HepG2 (cell line): ENCODE data around the gene GUSB. TPM values are rescaled to one million over a fixed set of nuclear protein-coding genes. Genes with fewer than 3 reads are reported as not detected.

ENCODE experiments used
- CCDC6 ChIP-seq: sonication (generic); formaldehyde crosslinking; IDR thresholded peaks from 2 replicates; pipeline ENCODE4 v1.8.1; 2022; ENCODE audit warnings: mild to moderate bottlenecking, missing genetic modification reagents, moderate library complexity
- FOXJ3 ChIP-seq: sonication (generic); formaldehyde crosslinking; IDR thresholded peaks from 2 replicates; pipeline ENCODE4 v1.4.0; 2020; ENCODE audit warnings: missing genetic modification reagents, mild to moderate bottlenecking, borderline replicate concordance
- KLF13 ChIP-seq: sonication (generic); formaldehyde crosslinking; IDR thresholded peaks from 2 replicates; pipeline ENCODE4 v1.4.0; 2020; ENCODE audit warnings: mild to moderate bottlenecking, missing genetic modification reagents
- MTF1 ChIP-seq: sonication (generic); formaldehyde crosslinking; IDR thresholded peaks from 2 replicates; pipeline ENCODE4 v1.5.0; 2020; ENCODE audit warnings: missing genetic modification reagents
- SMAD1 ChIP-seq: sonication (generic); formaldehyde crosslinking; IDR thresholded peaks from 2 replicates; pipeline ENCODE4 v1.4.0; 2020; ENCODE audit warnings: missing genetic modification reagents, low read depth, mild to moderate bottlenecking, borderline replicate concordance
- TOPORS ChIP-seq: sonication (generic); formaldehyde crosslinking; IDR thresholded peaks from 2 replicates; pipeline ENCODE4 v1.8.0; 2023; ENCODE audit warnings: mild to moderate bottlenecking, missing genetic modification reagents
- U2AF1 ChIP-seq: fragments of 200-400 bp; formaldehyde crosslinking; optimal IDR thresholded peaks from 2 replicates; pipeline ENCODE3; 2017; ENCODE audit warnings: mild to moderate bottlenecking, low read depth, low read length
- ZNF605 ChIP-seq: sonication (generic); formaldehyde crosslinking; IDR thresholded peaks from 2 replicates; pipeline ENCODE4 v1.8.0; 2022; ENCODE audit warnings: mild to moderate bottlenecking, missing genetic modification reagents
- ZNF614 ChIP-seq: IDR thresholded peaks from 2 replicates; pipeline ENCODE4 v1.6.1; 2018; ENCODE audit warnings: missing biosample characterization, missing genetic modification reagents, inconsistent platforms, borderline replicate concordance
- polyA plus RNA-seq, 8 experiments: library from polyadenylated mRNA; depleted of rRNA in 3 of 8; stranded (reverse) in 7 of 8; unstranded in 1 of 8; fragments of >200 nt; fragmentation: Illumina TruSeq in 4 of 8; extraction: Trizol in 4 of 8; gene quantifications; 2 replicates each; pipeline versions ENCODE4 v1.2.1 to v1.2.3, GENCODE V29; 2011 to 2016; ENCODE audit warnings: low read depth in 4 of 8, missing spikeins in 1 of 8, mixed read lengths in 1 of 8; ENCODE audit not compliant: insufficient read depth in 1 of 8
- total RNA-seq, 5 experiments: library from RNA; depleted of rRNA; stranded (reverse); fragments of >200 nt; fragmentation: Illumina TruSeq; extraction: Trizol; gene quantifications; 2 replicates each; pipeline ENCODE4 v1.2.3, GENCODE V29; 2016; ENCODE audit warnings: low read depth in 1 of 5
- TF ChIP-seq, protein P1 (sequence below): sonication (generic); formaldehyde crosslinking; conservative IDR thresholded peaks from 2 replicates; pipeline ENCODE4 v1.4.0; 2020; ENCODE audit warnings: mild to moderate bottlenecking, missing genetic modification reagents, moderate library complexity
- TF ChIP-seq, protein P2 (sequence below): sonication (generic); formaldehyde crosslinking; IDR thresholded peaks from 2 replicates; pipeline ENCODE4 v1.8.0; 2022; ENCODE audit warnings: missing genetic modification reagents, mild to moderate bottlenecking, moderate library complexity, borderline replicate concordance
- TF ChIP-seq, protein P3 (sequence below): sonication (generic); formaldehyde crosslinking; IDR thresholded peaks from 2 replicates; pipeline ENCODE4 v1.4.0; 2020; ENCODE audit warnings: missing genetic modification reagents
- TF ChIP-seq, protein P4 (sequence below): sonication (generic); formaldehyde crosslinking; IDR thresholded peaks from 2 replicates; pipeline ENCODE4 v1.4.0; 2020; ENCODE audit warnings: mild to moderate bottlenecking, missing genetic modification reagents, borderline replicate concordance

The GUSB gene
- total and polyA plus RNA-seq, 2 of the 13 experiments (the other 11 are each of a cell fraction or from before 2014, with no cell fraction given) = 18.8 to 60.0 TPM

DNA sequence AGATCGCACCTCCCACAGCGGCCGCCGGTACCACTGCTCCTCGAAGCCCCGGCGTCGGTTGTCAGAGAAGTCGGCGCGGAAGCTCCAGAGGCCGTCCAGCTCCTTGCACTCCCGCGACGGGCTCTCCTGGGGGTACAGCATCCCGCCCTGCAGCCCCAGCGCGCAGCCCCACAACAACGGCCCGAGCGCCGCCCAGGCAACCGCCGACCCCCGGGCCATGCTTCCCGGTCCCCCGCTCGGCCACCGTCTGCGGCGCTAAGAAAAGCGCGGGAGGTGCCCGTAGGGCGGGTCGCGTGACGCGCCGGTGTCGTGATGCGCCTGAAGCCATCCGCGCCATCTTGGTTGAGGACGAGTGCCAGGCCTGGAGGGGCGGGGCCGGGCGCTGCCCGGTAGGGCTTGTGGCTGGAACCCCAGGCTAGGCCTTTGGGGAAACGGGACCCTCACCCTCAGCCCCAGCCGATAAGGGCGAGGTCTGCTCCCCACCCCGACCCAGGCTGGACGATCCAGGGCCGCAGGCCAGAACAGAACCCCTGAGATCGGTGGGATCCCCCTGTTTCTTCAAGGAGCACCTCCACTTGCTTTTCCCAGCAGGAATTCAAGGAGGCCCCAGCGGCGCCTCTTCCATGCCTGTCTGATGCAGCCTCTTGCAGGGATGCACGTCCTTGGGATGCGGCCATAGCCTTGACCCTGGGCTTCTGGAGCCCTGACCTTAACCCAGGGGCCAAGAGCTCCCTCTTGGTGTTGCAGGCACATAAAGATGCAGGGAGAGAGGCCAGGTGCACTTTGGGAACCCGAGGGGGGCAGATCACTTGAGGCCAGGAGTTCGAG is at the start of gene GUSB (continued):
- TF ChIP-seq, protein P1, sequence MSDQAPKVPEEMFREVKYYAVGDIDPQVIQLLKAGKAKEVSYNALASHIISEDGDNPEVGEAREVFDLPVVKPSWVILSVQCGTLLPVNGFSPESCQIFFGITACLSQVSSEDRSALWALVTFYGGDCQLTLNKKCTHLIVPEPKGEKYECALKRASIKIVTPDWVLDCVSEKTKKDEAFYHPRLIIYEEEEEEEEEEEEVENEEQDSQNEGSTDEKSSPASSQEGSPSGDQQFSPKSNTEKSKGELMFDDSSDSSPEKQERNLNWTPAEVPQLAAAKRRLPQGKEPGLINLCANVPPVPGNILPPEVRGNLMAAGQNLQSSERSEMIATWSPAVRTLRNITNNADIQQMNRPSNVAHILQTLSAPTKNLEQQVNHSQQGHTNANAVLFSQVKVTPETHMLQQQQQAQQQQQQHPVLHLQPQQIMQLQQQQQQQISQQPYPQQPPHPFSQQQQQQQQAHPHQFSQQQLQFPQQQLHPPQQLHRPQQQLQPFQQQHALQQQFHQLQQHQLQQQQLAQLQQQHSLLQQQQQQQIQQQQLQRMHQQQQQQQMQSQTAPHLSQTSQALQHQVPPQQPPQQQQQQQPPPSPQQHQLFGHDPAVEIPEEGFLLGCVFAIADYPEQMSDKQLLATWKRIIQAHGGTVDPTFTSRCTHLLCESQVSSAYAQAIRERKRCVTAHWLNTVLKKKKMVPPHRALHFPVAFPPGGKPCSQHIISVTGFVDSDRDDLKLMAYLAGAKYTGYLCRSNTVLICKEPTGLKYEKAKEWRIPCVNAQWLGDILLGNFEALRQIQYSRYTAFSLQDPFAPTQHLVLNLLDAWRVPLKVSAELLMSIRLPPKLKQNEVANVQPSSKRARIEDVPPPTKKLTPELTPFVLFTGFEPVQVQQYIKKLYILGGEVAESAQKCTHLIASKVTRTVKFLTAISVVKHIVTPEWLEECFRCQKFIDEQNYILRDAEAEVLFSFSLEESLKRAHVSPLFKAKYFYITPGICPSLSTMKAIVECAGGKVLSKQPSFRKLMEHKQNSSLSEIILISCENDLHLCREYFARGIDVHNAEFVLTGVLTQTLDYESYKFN (CRISPR knock-in tag) = peak; percentile 67
- TF ChIP-seq, protein P2, sequence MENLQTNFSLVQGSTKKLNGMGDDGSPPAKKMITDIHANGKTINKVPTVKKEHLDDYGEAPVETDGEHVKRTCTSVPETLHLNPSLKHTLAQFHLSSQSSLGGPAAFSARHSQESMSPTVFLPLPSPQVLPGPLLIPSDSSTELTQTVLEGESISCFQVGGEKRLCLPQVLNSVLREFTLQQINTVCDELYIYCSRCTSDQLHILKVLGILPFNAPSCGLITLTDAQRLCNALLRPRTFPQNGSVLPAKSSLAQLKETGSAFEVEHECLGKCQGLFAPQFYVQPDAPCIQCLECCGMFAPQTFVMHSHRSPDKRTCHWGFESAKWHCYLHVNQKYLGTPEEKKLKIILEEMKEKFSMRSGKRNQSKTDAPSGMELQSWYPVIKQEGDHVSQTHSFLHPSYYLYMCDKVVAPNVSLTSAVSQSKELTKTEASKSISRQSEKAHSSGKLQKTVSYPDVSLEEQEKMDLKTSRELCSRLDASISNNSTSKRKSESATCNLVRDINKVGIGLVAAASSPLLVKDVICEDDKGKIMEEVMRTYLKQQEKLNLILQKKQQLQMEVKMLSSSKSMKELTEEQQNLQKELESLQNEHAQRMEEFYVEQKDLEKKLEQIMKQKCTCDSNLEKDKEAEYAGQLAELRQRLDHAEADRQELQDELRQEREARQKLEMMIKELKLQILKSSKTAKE (CRISPR knock-in tag) = 0 out of 2 replicates have a peak, but pooled peaks have one; percentile 2
- TF ChIP-seq U2AF1 (peak; percentile 75), KLF13 (no peak), MTF1 (CRISPR knock-in tag) (peak; percentile 85; the same call in 1 of the 2 replicates), FOXJ3 (CRISPR knock-in tag) (no peak), CCDC6 (CRISPR knock-in tag) (no peak), ZNF614 (CRISPR knock-in tag) (peak; percentile 76; the same call in 1 of the 2 replicates), SMAD1 (CRISPR knock-in tag) (peak; percentile 75; the same call in 1 of the 2 replicates), TOPORS (CRISPR knock-in tag) (peak; percentile 96), ZNF605 (CRISPR knock-in tag) (peak; percentile 96)
- TF ChIP-seq, protein P3, sequence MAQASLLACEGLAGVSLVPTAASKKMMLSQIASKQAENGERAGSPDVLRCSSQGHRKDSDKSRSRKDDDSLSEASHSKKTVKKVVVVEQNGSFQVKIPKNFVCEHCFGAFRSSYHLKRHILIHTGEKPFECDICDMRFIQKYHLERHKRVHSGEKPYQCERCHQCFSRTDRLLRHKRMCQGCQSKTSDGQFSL (CRISPR knock-in tag) = peak; percentile 64
- TF ChIP-seq, protein P4, sequence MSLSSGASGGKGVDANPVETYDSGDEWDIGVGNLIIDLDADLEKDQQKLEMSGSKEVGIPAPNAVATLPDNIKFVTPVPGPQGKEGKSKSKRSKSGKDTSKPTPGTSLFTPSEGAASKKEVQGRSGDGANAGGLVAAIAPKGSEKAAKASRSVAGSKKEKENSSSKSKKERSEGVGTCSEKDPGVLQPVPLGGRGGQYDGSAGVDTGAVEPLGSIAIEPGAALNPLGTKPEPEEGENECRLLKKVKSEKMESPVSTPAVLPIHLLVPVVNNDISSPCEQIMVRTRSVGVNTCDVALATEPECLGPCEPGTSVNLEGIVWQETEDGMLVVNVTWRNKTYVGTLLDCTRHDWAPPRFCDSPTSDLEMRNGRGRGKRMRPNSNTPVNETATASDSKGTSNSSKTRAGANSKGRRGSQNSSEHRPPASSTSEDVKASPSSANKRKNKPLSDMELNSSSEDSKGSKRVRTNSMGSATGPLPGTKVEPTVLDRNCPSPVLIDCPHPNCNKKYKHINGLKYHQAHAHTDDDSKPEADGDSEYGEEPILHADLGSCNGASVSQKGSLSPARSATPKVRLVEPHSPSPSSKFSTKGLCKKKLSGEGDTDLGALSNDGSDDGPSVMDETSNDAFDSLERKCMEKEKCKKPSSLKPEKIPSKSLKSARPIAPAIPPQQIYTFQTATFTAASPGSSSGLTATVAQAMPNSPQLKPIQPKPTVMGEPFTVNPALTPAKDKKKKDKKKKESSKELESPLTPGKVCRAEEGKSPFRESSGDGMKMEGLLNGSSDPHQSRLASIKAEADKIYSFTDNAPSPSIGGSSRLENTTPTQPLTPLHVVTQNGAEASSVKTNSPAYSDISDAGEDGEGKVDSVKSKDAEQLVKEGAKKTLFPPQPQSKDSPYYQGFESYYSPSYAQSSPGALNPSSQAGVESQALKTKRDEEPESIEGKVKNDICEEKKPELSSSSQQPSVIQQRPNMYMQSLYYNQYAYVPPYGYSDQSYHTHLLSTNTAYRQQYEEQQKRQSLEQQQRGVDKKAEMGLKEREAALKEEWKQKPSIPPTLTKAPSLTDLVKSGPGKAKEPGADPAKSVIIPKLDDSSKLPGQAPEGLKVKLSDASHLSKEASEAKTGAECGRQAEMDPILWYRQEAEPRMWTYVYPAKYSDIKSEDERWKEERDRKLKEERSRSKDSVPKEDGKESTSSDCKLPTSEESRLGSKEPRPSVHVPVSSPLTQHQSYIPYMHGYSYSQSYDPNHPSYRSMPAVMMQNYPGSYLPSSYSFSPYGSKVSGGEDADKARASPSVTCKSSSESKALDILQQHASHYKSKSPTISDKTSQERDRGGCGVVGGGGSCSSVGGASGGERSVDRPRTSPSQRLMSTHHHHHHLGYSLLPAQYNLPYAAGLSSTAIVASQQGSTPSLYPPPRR (CRISPR knock-in tag) = peak; percentile 70; the same call in 1 of the 2 replicates
